Cardiac septum (tissue), 1 donor: ENCODE results near the gene LIME1. TPM values are rescaled to one million over a fixed set of nuclear protein-coding genes. Genes with fewer than 3 reads are reported as not detected.
"Not testable (repeated sequence)": the region's sequence is repeated elsewhere in the genome, so short reads cannot be mapped to it uniquely, and the experiment has no call there.

Experiments used
- DNase-seq: peaks from one replicate; pipeline ENCODE4 v3.0.0-alpha.2; 2020; ENCODE audit warnings: low spot score
- intact Hi-C: fragments of 100-400 bp; cut with DNase I; formaldehyde crosslinking; loops from one replicate; pipeline ENCODE4 v1.14.0; 2022
- total RNA-seq: library from RNA; stranded (reverse); fragmentation: NEBNext Ultra II Directional; extraction: Animal tissue kit (Norgen Biotek cat#: 25700); gene quantifications from one replicate; pipeline ENCODE4 v1.2.1, GENCODE V29; 2021
- donor health status: DM: no; HTN: no; CAD: no.

Gene LIME1
- total RNA-seq, 1 donor from 2014 or later: 5.0 TPM

GRCh38 chr20:63706027-63706695 lies 30.3 kb upstream of the LIME1 start:
- no peak for DNase-seq
- intact Hi-C loops: no loop called here

- intact Hi-C loops: no loop called here
- peak; percentile 76 for DNase-seq
These were observed 29.5 kb upstream of the LIME1 start for GRCh38 chr20:63706852-63707557.

- peak; percentile 96 for DNase-seq
These were observed 28.7 kb upstream of the LIME1 start, which contains the start of the genes ARFRP1 and ZGPAT for GRCh38 chr20:63707558-63708300. Gene ARFRP1 (minus strand): TSS chr20:63707976. CDS start chr20:63707091, 885 bp downstream. Gene ZGPAT (plus strand): TSS chr20:63708039. CDS start chr20:63708581, 542 bp downstream.

GRCh38 chr20:63708301-63709148 lies 27.9 kb upstream of the LIME1 start:
- DNase-seq: peak; percentile 68
- intact Hi-C loops: loop anchor here (2.0 kb wide), 1 partner anchor 50 kb away; the partner anchor contains the start of gene RTEL1

More at GRCh38 chr20:63707558-63708300, 28.7 kb upstream of the LIME1 start, which contains the start of the genes ARFRP1 and ZGPAT:
- intact Hi-C loops: loop anchor here (2.0 kb wide), 1 partner anchor 49 kb away; the partner anchor contains the start of gene RTEL1

GRCh38 chr20:63709149-63709527 lies 27.3 kb upstream of the LIME1 start:
- no peak for DNase-seq
- intact Hi-C loops: loop anchor here (2.0 kb wide), 1 partner anchor 50 kb away; the partner anchor contains the start of gene RTEL1

GRCh38 chr20:63711085-63711645 lies 25.3 kb upstream of the LIME1 start:
- intact Hi-C loops: no loop called here
- DNase-seq: no peak

- intact Hi-C loops: no loop called here
These were observed 24.3 kb upstream of the LIME1 start for GRCh38 chr20:63712191-63712590.

GRCh38 chr20:63714858-63715257 lies 21.6 kb upstream of the LIME1 start:
- no peak for DNase-seq
- intact Hi-C loops: no loop called here

More at GRCh38 chr20:63712191-63712590, 24.3 kb upstream of the LIME1 start:
- DNase-seq: no peak

GRCh38 chr20:63718996-63719395 lies 17.5 kb upstream of the LIME1 start:
- intact Hi-C loops: no loop called here
- no peak for DNase-seq

GRCh38 chr20:63722967-63723622 lies 13.4 kb upstream of the LIME1 start:
- DNase-seq, intact Hi-C loops: not testable (repeated sequence)

GRCh38 chr20:63730189-63730733 lies 6.2 kb upstream of the LIME1 start:
- intact Hi-C loops, DNase-seq: not testable (repeated sequence)

GRCh38 chr20:63731410-63731809 lies 5.1 kb upstream of the LIME1 start:
- DNase-seq: no peak
- intact Hi-C loops: no loop called here

GRCh38 chr20:63732118-63733095 lies 4.1 kb upstream of the LIME1 start:
- intact Hi-C loops: no loop called here
- no peak for DNase-seq

- no peak for DNase-seq
These were observed 3.3 kb upstream of the LIME1 start for GRCh38 chr20:63733117-63733516.

GRCh38 chr20:63733579-63734081 lies 2.8 kb upstream of the LIME1 start:
- DNase-seq: peak; percentile 62
- intact Hi-C loops: no loop called here

More at GRCh38 chr20:63733117-63733516, 3.3 kb upstream of the LIME1 start:
- intact Hi-C loops: no loop called here

- peak; percentile 58 for DNase-seq
- intact Hi-C loops: no loop called here
These were observed 2.1 kb upstream of the LIME1 start for GRCh38 chr20:63734111-63734945.
